Left ventricle myocardium inferior (tissue), 1 donor: ENCODE measurements around the gene ALDOB. TPM values are rescaled to one million over a fixed set of nuclear protein-coding genes. Genes with fewer than 3 reads are reported as not detected.

Experiments used
- DNase-seq: peaks from one replicate; pipeline ENCODE4 v3.0.0-alpha.2; 2020
- H3K27ac ChIP-seq: fragments of 200-600 bp; replicated peaks from 2 replicates; pipeline ENCODE4 v1.8.0; 2021
- H3K27me3 ChIP-seq: fragments of 200-600 bp; 2 replicates; pipeline ENCODE4 v1.8.0; 2021; ENCODE audit warnings: low read depth
- H3K36me3 ChIP-seq: fragments of 200-600 bp; 2 replicates; pipeline ENCODE4 v1.8.0; 2021
- H3K4me1 ChIP-seq: fragments of 200-600 bp; 2 replicates; pipeline ENCODE4 v1.8.0; 2021
- H3K4me3 ChIP-seq: fragments of 200-600 bp; 2 replicates; pipeline ENCODE4 v1.8.0; 2021; ENCODE audit warnings: mild to moderate bottlenecking, moderate library complexity
- H3K9me3 ChIP-seq: fragments of 200-600 bp; replicated peaks from 2 replicates; pipeline ENCODE4 v1.8.0; 2021
- CTCF ChIP-seq: fragments of 200-600 bp; IDR thresholded peaks from 2 replicates; pipeline ENCODE4 v1.8.0; 2021; ENCODE audit warnings: antibody characterized with exemption, mild to moderate bottlenecking, borderline replicate concordance
- intact Hi-C: fragments of 100-400 bp; cut with micrococcal nuclease; formaldehyde crosslinking; loops from one replicate; pipeline ENCODE4 v1.11.0; 2022
- total RNA-seq: library from RNA; stranded (reverse); fragmentation: NEBNext Ultra II Directional; extraction: Animal tissue kit (Norgen Biotek cat#: 25700); gene quantifications from one replicate; pipeline ENCODE4 v1.2.1, GENCODE V29; 2021
- donor health status: DM: no; HTN: yes; CAD: no; lungs with severe emphysema.

The ALDOB gene
- total RNA-seq, 1 donor from 2014 or later: 0.41 TPM

- Histone ChIP-seq H3K27ac (no peak overlapping the region), H3K4me3 (no peak overlapping the region), H3K36me3 (no peaks in the 10 kb centered on the region), H3K27me3 (no peaks in the 10 kb centered on the region), H3K4me1 (peaks cover 6% of the 10 kb centered on the region), H3K9me3 (no peaks in the 10 kb centered on the region)
- DNase-seq: no peak
- intact Hi-C loops: no loop called here
- TF ChIP-seq CTCF: no peak
These were observed 25.4 kb upstream of the ALDOB start for GRCh38 chr9:101460965-101461364.

- Histone ChIP-seq H3K27ac (no peak overlapping the region), H3K27me3 (no peaks in the 10 kb centered on the region), H3K9me3 (no peaks in the 10 kb centered on the region), H3K4me3 (no peak overlapping the region), H3K4me1 (no peaks in the 10 kb centered on the region), H3K36me3 (no peaks in the 10 kb centered on the region)
- TF ChIP-seq CTCF: peak; percentile 79
- DNase-seq: no peak
- intact Hi-C loops: loop anchor here (5.0 kb wide), 1 partner anchor 73 kb away; the partner anchor contains the start of gene RNF20
These were observed 23.5 kb upstream of the ALDOB start for GRCh38 chr9:101458963-101459631.

DNA sequence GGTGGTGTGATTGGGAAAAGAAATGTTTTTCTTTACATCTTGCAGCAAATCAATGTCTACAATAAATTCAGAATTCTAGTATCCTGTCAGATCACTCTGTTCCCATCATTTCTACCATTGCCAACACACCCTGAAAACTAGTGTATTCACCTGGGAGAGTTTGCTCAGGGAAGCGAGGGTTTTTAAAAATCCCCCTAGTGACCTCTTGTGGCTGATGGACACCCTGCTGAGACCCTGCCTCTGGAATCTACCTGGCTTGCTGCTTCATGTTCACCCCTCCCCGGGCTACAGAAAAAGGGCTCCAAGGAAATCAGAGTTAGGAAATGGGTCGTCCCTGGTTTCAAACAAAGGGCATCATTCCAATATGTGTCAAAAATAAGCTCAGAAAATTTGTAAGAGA, 21.4 kb upstream of the ALDOB start:
- TF ChIP-seq CTCF: peak; percentile 45
- intact Hi-C loops: loop anchor here (5.0 kb wide), 1 partner anchor 75 kb away; the partner anchor contains the start of gene RNF20

DNA sequence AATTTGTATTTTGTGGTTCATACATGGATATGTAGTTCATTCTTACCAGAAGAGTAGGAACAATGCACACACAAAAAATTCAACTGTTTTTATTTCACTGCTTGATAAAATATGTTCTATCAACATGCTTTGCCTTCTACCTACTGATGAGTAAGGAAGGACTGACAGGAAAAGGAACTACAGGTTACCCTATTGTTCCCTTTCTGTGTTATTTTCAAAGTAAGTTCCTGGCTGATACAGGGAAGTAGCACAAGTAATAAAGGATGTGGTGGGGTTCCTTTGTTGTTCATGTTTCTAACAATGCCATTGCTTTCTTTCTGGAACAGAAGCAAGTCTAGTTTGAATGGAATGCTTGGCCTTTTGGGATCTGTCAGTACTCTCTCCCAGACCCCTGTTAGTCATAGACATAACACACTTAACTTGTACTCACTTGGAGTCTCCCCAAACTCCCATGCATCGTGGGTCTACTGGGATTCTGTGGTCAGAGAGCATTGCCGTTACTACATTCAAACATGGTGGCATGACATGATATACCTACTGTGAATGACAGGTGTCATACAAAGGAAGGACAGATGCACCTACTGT, 20.2 kb upstream of the ALDOB start:
- no peak for TF ChIP-seq CTCF
- Histone ChIP-seq H3K4me3 (no peak overlapping the region), H3K27ac (no peak overlapping the region), H3K36me3 (no peaks in the 10 kb centered on the region), H3K27me3 (no peaks in the 10 kb centered on the region), H3K9me3 (no peaks in the 10 kb centered on the region), H3K4me1 (peaks cover 3% of the 10 kb centered on the region)
- intact Hi-C loops: loop anchor here (5.0 kb wide), 1 partner anchor 77 kb away; the partner anchor contains the start of gene RNF20
- no peak for DNase-seq

More for the DNA sequence above, 21.4 kb upstream of the ALDOB start:
- Histone ChIP-seq H3K4me3 (no peak overlapping the region), H3K9me3 (no peaks in the 10 kb centered on the region), H3K4me1 (no peaks in the 10 kb centered on the region), H3K36me3 (no peaks in the 10 kb centered on the region), H3K27me3 (no peaks in the 10 kb centered on the region), H3K27ac (no peak overlapping the region)
- no peak for DNase-seq

- no peak for DNase-seq
- H3K27ac ChIP-seq: no peak overlapping the region
- H3K9me3 ChIP-seq: no peaks in the 10 kb centered on the region
- intact Hi-C loops: no loop called here
- peaks cover 11% of the 10 kb centered on the region for H3K4me1 ChIP-seq
- no peak for TF ChIP-seq CTCF
- no peaks in the 10 kb centered on the region for H3K27me3 ChIP-seq
- H3K36me3 ChIP-seq: no peaks in the 10 kb centered on the region
- H3K4me3 ChIP-seq: no peak overlapping the region
These were observed 18.4 kb upstream of the ALDOB start for GRCh38 chr9:101453776-101454570.
